ENCODE results near the gene RTKN.

GRCh38 chr2:74454654-74455511, 13.1 kb upstream of the RTKN start, which contains the start of gene INO80B:
- TF ChIP-seq CTCF (IDR thresholded peaks at IDR 0.05; ENCODE audit: low read depth, low read length, missing input control) (no peak), JUND (IDR thresholded peaks at IDR 0.05) (no peak), SP1 (IDR thresholded peaks at IDR 0.05) (peak; percentile 89), RAD21 (IDR thresholded peaks at IDR 0.05) (peak; percentile 60 to 77), ZBTB33 (IDR thresholded peaks at IDR 0.05) (peak; percentile 87), RXRA (IDR thresholded peaks at IDR 0.05) (peak; percentile 69 to 85), YY1 (IDR thresholded peaks at IDR 0.05) (peak; percentile 100)

All from liver (tissue), 3 donors.